ENCODE results near the gene LBP. TPM values are rescaled to one million over a fixed set of nuclear protein-coding genes. Genes with fewer than 3 reads are reported as not detected.

The LBP gene
- total and polyA plus RNA-seq, 2 experiments from 2014 or later = 0.10 to 0.19 TPM

DNA sequence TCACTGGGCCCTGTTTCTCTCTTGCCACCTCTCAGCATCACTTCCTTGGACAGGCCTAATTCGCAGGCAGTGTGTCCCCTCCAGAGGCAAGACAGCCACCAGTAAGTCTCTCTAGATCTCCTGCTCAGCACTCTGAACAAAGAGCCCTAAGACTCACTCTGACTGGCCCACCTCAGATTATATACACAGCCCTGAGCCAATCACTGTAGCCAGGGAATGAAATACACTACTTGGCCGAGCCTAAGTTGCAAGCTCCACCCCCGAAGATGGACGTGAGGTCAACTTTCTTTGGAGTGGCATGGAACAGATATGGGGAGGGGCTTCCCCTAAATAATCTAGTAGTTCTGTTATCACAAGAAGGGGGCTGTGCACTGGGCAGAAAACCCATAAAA lies 38.2 kb upstream of the LBP start:
- H3K27ac Mint-ChIP-seq = no peak overlapping the region
- TF ChIP-seq EZH2phosphoT487 (IDR thresholded peaks at IDR 0.05; ENCODE audit: unreplicated experiment) = no peak
- TF ChIP-seq JUNB (IDR thresholded peaks at IDR 0.05; ENCODE audit: unreplicated experiment) = no peak
- no peak for TF ChIP-seq ZNF331 (CRISPR knock-in tag; IDR thresholded peaks at IDR 0.05; ENCODE audit: low read depth)
- TF ChIP-seq CREB1 (CRISPR knock-in tag; IDR thresholded peaks at IDR 0.05; ENCODE audit: low read depth) = no peak
- no peak for TF ChIP-seq STAT1 (IDR thresholded peaks at IDR 0.05; ENCODE audit: unreplicated experiment)
- TF ChIP-seq CTCF (conservative IDR thresholded peaks at IDR 0.05; ENCODE audit: low read depth in 2 of 2) = no peak
- TF ChIP-seq ZNF114 (CRISPR knock-in tag; IDR thresholded peaks at IDR 0.05) = no peak
- no peak for TF ChIP-seq POLR2AphosphoS5 (IDR thresholded peaks at IDR 0.05; ENCODE audit: low read depth)
- TF ChIP-seq, protein P1, sequence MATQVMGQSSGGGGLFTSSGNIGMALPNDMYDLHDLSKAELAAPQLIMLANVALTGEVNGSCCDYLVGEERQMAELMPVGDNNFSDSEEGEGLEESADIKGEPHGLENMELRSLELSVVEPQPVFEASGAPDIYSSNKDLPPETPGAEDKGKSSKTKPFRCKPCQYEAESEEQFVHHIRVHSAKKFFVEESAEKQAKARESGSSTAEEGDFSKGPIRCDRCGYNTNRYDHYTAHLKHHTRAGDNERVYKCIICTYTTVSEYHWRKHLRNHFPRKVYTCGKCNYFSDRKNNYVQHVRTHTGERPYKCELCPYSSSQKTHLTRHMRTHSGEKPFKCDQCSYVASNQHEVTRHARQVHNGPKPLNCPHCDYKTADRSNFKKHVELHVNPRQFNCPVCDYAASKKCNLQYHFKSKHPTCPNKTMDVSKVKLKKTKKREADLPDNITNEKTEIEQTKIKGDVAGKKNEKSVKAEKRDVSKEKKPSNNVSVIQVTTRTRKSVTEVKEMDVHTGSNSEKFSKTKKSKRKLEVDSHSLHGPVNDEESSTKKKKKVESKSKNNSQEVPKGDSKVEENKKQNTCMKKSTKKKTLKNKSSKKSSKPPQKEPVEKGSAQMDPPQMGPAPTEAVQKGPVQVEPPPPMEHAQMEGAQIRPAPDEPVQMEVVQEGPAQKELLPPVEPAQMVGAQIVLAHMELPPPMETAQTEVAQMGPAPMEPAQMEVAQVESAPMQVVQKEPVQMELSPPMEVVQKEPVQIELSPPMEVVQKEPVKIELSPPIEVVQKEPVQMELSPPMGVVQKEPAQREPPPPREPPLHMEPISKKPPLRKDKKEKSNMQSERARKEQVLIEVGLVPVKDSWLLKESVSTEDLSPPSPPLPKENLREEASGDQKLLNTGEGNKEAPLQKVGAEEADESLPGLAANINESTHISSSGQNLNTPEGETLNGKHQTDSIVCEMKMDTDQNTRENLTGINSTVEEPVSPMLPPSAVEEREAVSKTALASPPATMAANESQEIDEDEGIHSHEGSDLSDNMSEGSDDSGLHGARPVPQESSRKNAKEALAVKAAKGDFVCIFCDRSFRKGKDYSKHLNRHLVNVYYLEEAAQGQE (IDR thresholded peaks at IDR 0.05; ENCODE audit: unreplicated experiment) = no peak
- no peak for TF ChIP-seq EZH2 (IDR thresholded peaks at IDR 0.05; ENCODE audit: low read depth, unreplicated experiment)
- TF ChIP-seq ZNF462 (CRISPR knock-in tag; IDR thresholded peaks at IDR 0.05) = no peak
- no peak for TF ChIP-seq ETS1 (IDR thresholded peaks at IDR 0.05)
- no peak for TF ChIP-seq NANOG (IDR thresholded peaks at IDR 0.05; ENCODE audit: borderline replicate concordance)
- no peaks in the 10 kb centered on the region for H4K20me1 ChIP-seq (replicated peaks; ENCODE audit: insufficient read depth)

More for the DNA sequence above, 38.2 kb upstream of the LBP start:
- H3K9me2 ChIP-seq (ENCODE audit: insufficient read depth) = no peaks in the 10 kb centered on the region
- no peaks in the 10 kb centered on the region for H3K36me3 Mint-ChIP-seq (ENCODE audit: low read depth)
- H3K27me3 Mint-ChIP-seq (ENCODE audit: insufficient read depth, low read depth, poor library complexity) = no peaks in the 10 kb centered on the region
- H3K27me3 ChIP-seq (ENCODE audit: insufficient read depth) = no peaks in the 10 kb centered on the region
- ATAC-seq (peak; percentile 48; the same call in 2 of the 3 replicates), DNase-seq (ENCODE audit: low spot score) (peak; percentile 29)
- H3K27ac ChIP-seq (ENCODE audit: low read depth) = no peak overlapping the region
- H3K79me2 ChIP-seq (replicated peaks; ENCODE audit: insufficient read depth) = no peaks in the 10 kb centered on the region
- no peaks in the 10 kb centered on the region for H3K36me3 ChIP-seq (ENCODE audit: insufficient read depth)
- no peaks in the 10 kb centered on the region for H3K4me1 ChIP-seq (ENCODE audit: insufficient read depth)
- H3K9me3 Mint-ChIP-seq = no peaks in the 10 kb centered on the region
- H2AFZ ChIP-seq = peak overlapping the region; percentile 23; the same call in 1 of the 2 replicates
- H3K4me3 ChIP-seq = no peak overlapping the region
- no peaks in the 10 kb centered on the region for H3F3A ChIP-seq (replicated peaks; ENCODE audit: low read depth)
- H3K4me1 Mint-ChIP-seq = no peaks in the 10 kb centered on the region
- H3K4me3 Mint-ChIP-seq = no peak overlapping the region
- no peak overlapping the region for H3K4me2 ChIP-seq

All from GM23338 (cell line).